B cell (primary cell): ENCODE data around the gene IFT122. TPM values are rescaled to one million over a fixed set of nuclear protein-coding genes. Genes with fewer than 3 reads are reported as not detected.

Source experiments
- ATAC-seq: fragments of 200-7000 bp; cut with Tn5 transposase; one replicate; pipeline ENCODE4 v1.10.0; 2021; ENCODE audit warnings: low read depth, mild to moderate bottlenecking, moderate number of reproducible peaks, moderate library complexity
- CTCF ChIA-PET: fragments of 350-600 bp; sonication (Branson Sonifier 250); formaldehyde crosslinking; loops from one replicate; lab custom pipeline; 2021; ENCODE audit warnings: antibody characterized with exemption, inconsistent platforms; lab: Charles Lee
- POLR2A ChIA-PET: fragments of 350-600 bp; sonication (Branson Sonifier 250); formaldehyde crosslinking; loops from one replicate; lab custom pipeline; 2021; ENCODE audit warnings: antibody characterized with exemption; lab: Charles Lee
- DNase-seq: peaks from one replicate; pipeline ENCODE4 v3.0.0; 2013
- H2AFZ ChIP-seq: 2 replicates; pipeline ENCODE4 v1.6.1; 2012; ENCODE audit warnings: mild to moderate bottlenecking, low read depth, low read length; ENCODE audit not compliant: insufficient read depth, poor library complexity, severe bottlenecking
- H3K27ac ChIP-seq, 2 donors: 1 replicate in 1 of 2; 2 replicates in 1 of 2; pipeline ENCODE4 v1.5.1; 2012 to 2013; ENCODE audit warnings: low read length in 2 of 2, mild to moderate bottlenecking in 2 of 2, moderate library complexity in 1 of 2
- H3K27me3 ChIP-seq, 4 experiments: fragments of 200-600 bp in 1 of 4; sonication (generic) in 1 of 4; replicated peaks in 1 of 4; 1 replicate in 2 of 4; 2 replicates in 2 of 4; pipeline versions ENCODE4 v1.6.1 to v1.7.0; 2013 to 2016; ENCODE audit warnings: low read length in 3 of 4, mild to moderate bottlenecking in 2 of 4, mixed read lengths in 1 of 4, moderate library complexity in 1 of 4; ENCODE audit not compliant: insufficient read depth in 4 of 4, control insufficient read depth in 3 of 4; ENCODE audit errors: control extremely low read depth in 1 of 4
- H3K36me3 ChIP-seq, 2 experiments: replicated peaks in 1 of 2; 1 replicate in 1 of 2; 2 replicates in 1 of 2; pipeline versions ENCODE4 v1.6.1 to v1.7.1; 2013; ENCODE audit warnings: low read length in 1 of 2; ENCODE audit not compliant: insufficient read depth in 2 of 2, control insufficient read depth in 1 of 2; ENCODE audit errors: control extremely low read depth in 1 of 2, extremely low read depth in 1 of 2
- H3K4me1 ChIP-seq, 2 donors: fragments of 200-600 bp in 1 of 2; sonication (generic) in 1 of 2; 1 replicate in 1 of 2; 2 replicates in 1 of 2; pipeline versions ENCODE4 v1.5.1 to v1.6.1; 2013 to 2017; ENCODE audit warnings: low read length in 2 of 2; ENCODE audit not compliant: control insufficient read depth in 2 of 2, insufficient read depth in 2 of 2
- H3K4me2 ChIP-seq: replicated peaks from 2 replicates; pipeline ENCODE3; 2012; ENCODE audit warnings: mild to moderate bottlenecking, low read depth, low read length; ENCODE audit not compliant: poor library complexity, severe bottlenecking
- H3K4me3 ChIP-seq, 5 experiments: fragments of 200-600 bp in 1 of 5; sonication (generic) in 1 of 5; 1 replicate in 3 of 5; 2 replicates in 2 of 5; pipeline versions ENCODE4 v1.5.1 to v1.7.0; 2011 to 2016; ENCODE audit warnings: low read length in 4 of 5, mild to moderate bottlenecking in 4 of 5, low read depth in 2 of 5, control low read depth in 1 of 5, moderate library complexity in 1 of 5; ENCODE audit not compliant: insufficient read depth in 1 of 5; ENCODE audit errors: control extremely low read depth in 1 of 5, extremely low read depth in 1 of 5
- H3K79me2 ChIP-seq: fragments of 200-600 bp; sonication (generic); one replicate; pipeline ENCODE4 v1.6.0; 2016; ENCODE audit warnings: low read length; ENCODE audit not compliant: control insufficient read depth, insufficient read depth
- H3K9ac ChIP-seq: fragments of 200-600 bp; sonication (generic); 2 replicates; pipeline ENCODE4 v1.6.1; 2017; ENCODE audit warnings: mild to moderate bottlenecking, low read length, moderate library complexity
- H3K9me3 ChIP-seq, 3 donors: one replicate each; pipeline versions ENCODE4 v1.6.1 to v1.7.1; 2013; ENCODE audit warnings: low read length in 2 of 3; ENCODE audit not compliant: control insufficient read depth in 2 of 3, insufficient read depth in 1 of 3; ENCODE audit errors: control extremely low read depth in 1 of 3
- H4K20me1 ChIP-seq: 2 replicates; pipeline ENCODE4 v1.6.0; 2012; ENCODE audit warnings: mild to moderate bottlenecking, low read length; ENCODE audit not compliant: insufficient read depth, control insufficient read depth, poor library complexity, severe bottlenecking
- H3K27ac Mint-ChIP-seq: one replicate; pipeline ENCODE4 v1.8.0; 2021; ENCODE audit warnings: mixed read lengths
- H3K27me3 Mint-ChIP-seq: one replicate; pipeline ENCODE4 v1.8.0; 2021; ENCODE audit warnings: mixed read lengths
- H3K4me1 Mint-ChIP-seq: one replicate; pipeline ENCODE4 v1.8.0; 2021; ENCODE audit warnings: mixed read lengths
- H3K4me3 Mint-ChIP-seq: one replicate; pipeline ENCODE4 v1.8.0; 2021; ENCODE audit warnings: mixed read lengths
- H3K9me3 Mint-ChIP-seq: one replicate; pipeline ENCODE4 v1.8.0; 2022; ENCODE audit warnings: mixed read lengths; ENCODE audit not compliant: insufficient read depth
- CTCF ChIP-seq: fragments of 200-600 bp; IDR thresholded peaks from one replicate; pipeline ENCODE4 v1.8.0; 2022; ENCODE audit warnings: antibody characterized with exemption, mild to moderate bottlenecking
- EZH2 ChIP-seq: IDR thresholded peaks from 2 replicates; pipeline ENCODE4 v1.6.1; 2012; ENCODE audit warnings: borderline replicate concordance, low read depth, mild to moderate bottlenecking, moderate library complexity, low read length; ENCODE audit not compliant: insufficient read depth, poor library complexity, severe bottlenecking
- WGBS: methylation state at CpG from one replicate; pipeline ENCODE4 v1.1.5; 2013; ENCODE audit warnings: missing lambda C conversion rate; ENCODE audit not compliant: insufficient coverage; 5-methylcytosine and 5-hydroxymethylcytosine counted together
- intact Hi-C: fragments of 100-400 bp; cut with micrococcal nuclease; formaldehyde crosslinking; loops from one replicate; pipeline ENCODE4 v1.10.0; 2022
- polyA plus RNA-seq: library from polyadenylated mRNA; depleted of rRNA; stranded (reverse); fragments of >200 nt; gene quantifications from 2 replicates; pipeline ENCODE4 v1.2.3, GENCODE V29; 2012
- total RNA-seq, 2 donors: library from RNA; stranded (reverse); fragments of 120-200 nt in 1 of 2; gene quantifications; 1 replicate in 1 of 2; 2 replicates in 1 of 2; pipeline versions ENCODE4 v1.2.3 to v1.2.4, GENCODE V29; 2013 to 2022

IFT122 gene
- total and polyA plus RNA-seq, 2 donors (not counting 1 experiment from before 2014, with no cell fraction given) = 14.0 to 34.3 TPM

GRCh38 chr3:129413687-129414506 lies 26.1 kb upstream of the IFT122 start:
- H3K4me3 Mint-ChIP-seq = no peak overlapping the region
- intact Hi-C loops = no loop called here
- Histone ChIP-seq H3K4me1 (peaks cover 0 to 8% of the 10 kb centered on the region in 2 donors), H3K79me2 (no peaks in the 10 kb centered on the region), H3K27ac (no peak overlapping the region), H3K27me3 (no peaks in the 10 kb centered on the region), H3K9ac (no peak overlapping the region), H3K4me2 (no peak overlapping the region), H2AFZ (no peak overlapping the region), H4K20me1 (no peaks in the 10 kb centered on the region), H3K9me3 (peaks cover 0 to 4% (median 0%) of the 10 kb centered on the region in 3 donors), H3K36me3 (no peaks in the 10 kb centered on the region), H3K4me3 (no peak overlapping the region)
- ChIA-PET CTCF (interaction anchor here (1.4 to 1.7 kb wide), 2 partner anchors 14 to 31 kb away, joined by 3 to 6 read pairs; no protein-coding TSS in a partner anchor), POLR2A (no interaction called here)
- peak; percentile 76 for ATAC-seq
- TF ChIP-seq CTCF (no peak), EZH2 (no peak)
- no peaks in the 10 kb centered on the region for H3K27me3 Mint-ChIP-seq
- no peak for DNase-seq
- no peaks in the 10 kb centered on the region for H3K9me3 Mint-ChIP-seq
- H3K27ac Mint-ChIP-seq = peak overlapping the region; percentile 22
- peaks cover 12% of the 10 kb centered on the region for H3K4me1 Mint-ChIP-seq
- 82% methylated on average over 1 of the region's 4 CpGs for WGBS

- Histone ChIP-seq H3K4me3 (no peak overlapping the region), H3K4me2 (no peak overlapping the region), H3K9ac (no peak overlapping the region), H3K27ac (no peak overlapping the region), H2AFZ (no peak overlapping the region), H3K27me3 (no peaks in the 10 kb centered on the region), H3K79me2 (no peaks in the 10 kb centered on the region), H3K4me1 (no peaks in the 10 kb centered on the region), H4K20me1 (no peaks in the 10 kb centered on the region), H3K9me3 (peaks cover 0 to 4% (median 0%) of the 10 kb centered on the region in 3 donors), H3K36me3 (no peaks in the 10 kb centered on the region)
- no peaks in the 10 kb centered on the region for H3K27me3 Mint-ChIP-seq
- H3K4me3 Mint-ChIP-seq = no peak overlapping the region
- WGBS = 39% methylated on average over 2 of the region's 3 CpGs
- H3K27ac Mint-ChIP-seq = no peak overlapping the region
- ATAC-seq = no peak
- CTCF ChIA-PET = no interaction called here
- DNase-seq = no peak
- H3K4me1 Mint-ChIP-seq = peaks cover 7% of the 10 kb centered on the region
- no peak for TF ChIP-seq EZH2
- no peak for TF ChIP-seq CTCF
- no peaks in the 10 kb centered on the region for H3K9me3 Mint-ChIP-seq
- intact Hi-C loops = no loop called here
- POLR2A ChIA-PET = no interaction called here
Observed at GRCh38 chr3:129415378-129415777, 24.6 kb upstream of the IFT122 start.
